ENCODE measurements around the gene PLPP6. TPM values are rescaled to one million over a fixed set of nuclear protein-coding genes. Genes with fewer than 3 reads are reported as not detected.

The PLPP6 gene
- total RNA-seq, 1 donor from 2014 or later: 7.3 TPM

- Mint-ChIP-seq H3K27ac (ENCODE audit: unreplicated experiment) (no peak overlapping the region), H3K27me3 (ENCODE audit: low read depth, unreplicated experiment) (no peaks in the 10 kb centered on the region), H3K4me1 (ENCODE audit: low read depth, unreplicated experiment) (peaks cover 2% of the 10 kb centered on the region), H3K9me3 (ENCODE audit: unreplicated experiment) (no peaks in the 10 kb centered on the region), H3K4me3 (ENCODE audit: unreplicated experiment) (no peak overlapping the region), H3K36me3 (ENCODE audit: low read depth, unreplicated experiment) (no peaks in the 10 kb centered on the region)
- Histone ChIP-seq H4K20me1 (ENCODE audit: insufficient read depth, low read length) (no peaks in the 10 kb centered on the region), H3K27me3 (ENCODE audit: insufficient read depth, low read length) (no peaks in the 10 kb centered on the region), H3K9me3 (ENCODE audit: insufficient read depth, low read depth, low read length) (no peaks in the 10 kb centered on the region), H3K27ac (ENCODE audit: low read depth, low read length) (no peak overlapping the region), H3K4me2 (ENCODE audit: low read length) (no peak overlapping the region), H3K79me2 (ENCODE audit: insufficient read depth, low read length) (no peaks in the 10 kb centered on the region), H3K36me3 (ENCODE audit: insufficient read depth, low read length) (no peaks in the 10 kb centered on the region), H3K9ac (ENCODE audit: low read length) (no peak overlapping the region), H3K4me3 (ENCODE audit: insufficient read depth, low read depth, low read length) (no peak overlapping the region), H2AFZ (ENCODE audit: low read depth, low read length) (no peak overlapping the region), H3K4me1 (ENCODE audit: insufficient read depth, low read length) (peaks cover 6% of the 10 kb centered on the region)
- TF ChIP-seq CTCF (IDR thresholded peaks at IDR 0.05; ENCODE audit: insufficient read depth, low read depth, low read length): no peak
- TF ChIP-seq EZH2 (IDR thresholded peaks at IDR 0.05; ENCODE audit: insufficient read depth, low read length): no peak
- no peak for DNase-seq (ENCODE audit: low read depth)
- no peak for FAIRE-seq
Measured at GRCh38 chr9:4670591-4670990, 8.5 kb downstream of the PLPP6 start.

GRCh38 chr9:4671737-4672136 is 9.6 kb downstream of the PLPP6 start:
- FAIRE-seq: no peak
- Histone ChIP-seq H3K4me2 (ENCODE audit: low read length) (no peak overlapping the region), H3K79me2 (ENCODE audit: insufficient read depth, low read length) (no peaks in the 10 kb centered on the region), H3K27ac (ENCODE audit: low read depth, low read length) (no peak overlapping the region), H4K20me1 (ENCODE audit: insufficient read depth, low read length) (no peaks in the 10 kb centered on the region), H2AFZ (ENCODE audit: low read depth, low read length) (no peak overlapping the region), H3K9ac (ENCODE audit: low read length) (no peak overlapping the region), H3K36me3 (ENCODE audit: insufficient read depth, low read length) (no peaks in the 10 kb centered on the region), H3K27me3 (ENCODE audit: insufficient read depth, low read length) (no peaks in the 10 kb centered on the region), H3K9me3 (ENCODE audit: insufficient read depth, low read depth, low read length) (no peaks in the 10 kb centered on the region), H3K4me3 (ENCODE audit: insufficient read depth, low read depth, low read length) (no peak overlapping the region), H3K4me1 (ENCODE audit: insufficient read depth, low read length) (no peaks in the 10 kb centered on the region)
- no peaks in the 10 kb centered on the region for H3K9me3 Mint-ChIP-seq (ENCODE audit: unreplicated experiment)
- no peaks in the 10 kb centered on the region for H3K27me3 Mint-ChIP-seq (ENCODE audit: low read depth, unreplicated experiment)
- H3K4me3 Mint-ChIP-seq (ENCODE audit: unreplicated experiment): no peak overlapping the region
- peaks cover 2% of the 10 kb centered on the region for H3K4me1 Mint-ChIP-seq (ENCODE audit: low read depth, unreplicated experiment)
- H3K27ac Mint-ChIP-seq (ENCODE audit: unreplicated experiment): no peak overlapping the region
- H3K36me3 Mint-ChIP-seq (ENCODE audit: low read depth, unreplicated experiment): no peaks in the 10 kb centered on the region
- DNase-seq (ENCODE audit: low read depth): no peak
- TF ChIP-seq CTCF (IDR thresholded peaks at IDR 0.05; ENCODE audit: insufficient read depth, low read depth, low read length): no peak
- TF ChIP-seq EZH2 (IDR thresholded peaks at IDR 0.05; ENCODE audit: insufficient read depth, low read length): no peak

- H3K4me1 Mint-ChIP-seq (ENCODE audit: low read depth, unreplicated experiment): peaks cover 2% of the 10 kb centered on the region
- no peaks in the 10 kb centered on the region for H3K36me3 ChIP-seq (ENCODE audit: insufficient read depth, low read length)
- peaks cover 3% of the 10 kb centered on the region for H3K79me2 ChIP-seq (ENCODE audit: insufficient read depth, low read length)
- H3K4me3 ChIP-seq (ENCODE audit: insufficient read depth, low read depth, low read length): no peak overlapping the region
- no peak for TF ChIP-seq CTCF (IDR thresholded peaks at IDR 0.05; ENCODE audit: insufficient read depth, low read depth, low read length)
- TF ChIP-seq EZH2 (IDR thresholded peaks at IDR 0.05; ENCODE audit: insufficient read depth, low read length): no peak
- DNase-seq (ENCODE audit: low read depth) (peak; percentile 85), FAIRE-seq (no peak)
- peaks cover 7% of the 10 kb centered on the region for H3K4me1 ChIP-seq (ENCODE audit: insufficient read depth, low read length)
- no peak overlapping the region for H3K4me2 ChIP-seq (ENCODE audit: low read length)
- H3K27ac ChIP-seq (ENCODE audit: low read depth, low read length): no peak overlapping the region
- no peaks in the 10 kb centered on the region for H3K36me3 Mint-ChIP-seq (ENCODE audit: low read depth, unreplicated experiment)
- H4K20me1 ChIP-seq (ENCODE audit: insufficient read depth, low read length): no peaks in the 10 kb centered on the region
- H3K27ac Mint-ChIP-seq (ENCODE audit: unreplicated experiment): no peak overlapping the region
- no peak overlapping the region for H2AFZ ChIP-seq (ENCODE audit: low read depth, low read length)
- no peaks in the 10 kb centered on the region for H3K27me3 Mint-ChIP-seq (ENCODE audit: low read depth, unreplicated experiment)
- H3K9me3 ChIP-seq (ENCODE audit: insufficient read depth, low read depth, low read length): no peaks in the 10 kb centered on the region
- H3K27me3 ChIP-seq (ENCODE audit: insufficient read depth, low read length): no peaks in the 10 kb centered on the region
- H3K9ac ChIP-seq (ENCODE audit: low read length): no peak overlapping the region
- no peak overlapping the region for H3K4me3 Mint-ChIP-seq (ENCODE audit: unreplicated experiment)
- H3K9me3 Mint-ChIP-seq (ENCODE audit: unreplicated experiment): no peaks in the 10 kb centered on the region
Measured at GRCh38 chr9:4674783-4675182, 12.7 kb downstream of the PLPP6 start.
